Loucy (cell line): Measurements from ENCODE around the gene PDGFA.

Experiments
- H2AFZ ChIP-seq: fragments of 200-600 bp; sonication (generic); 2 replicates; pipeline ENCODE4 v1.6.0; 2016; ENCODE audit warnings: antibody characterized with exemption, mild to moderate bottlenecking, low read length, moderate library complexity
- H3F3A ChIP-seq: fragments of 200-600 bp; 2 replicates; pipeline ENCODE4 v1.6.0; 2016; ENCODE audit warnings: antibody characterized with exemption, low read depth, mild to moderate bottlenecking
- H3K27me3 ChIP-seq: fragments of 200-600 bp; sonication (generic); 2 replicates; pipeline ENCODE4 v1.6.1; 2014; ENCODE audit warnings: low read length, mild to moderate bottlenecking; ENCODE audit not compliant: insufficient read depth, poor library complexity, severe bottlenecking
- H3K36me3 ChIP-seq: fragments of 200-600 bp; sonication (generic); 2 replicates; pipeline ENCODE4 v1.6.1; 2016; ENCODE audit warnings: low read length; ENCODE audit not compliant: insufficient read depth
- H3K4me1 ChIP-seq: fragments of 200-600 bp; sonication (generic); 2 replicates; pipeline ENCODE4 v1.5.1; 2014; ENCODE audit warnings: low read length, mild to moderate bottlenecking; ENCODE audit not compliant: insufficient read depth, poor library complexity, severe bottlenecking
- H3K4me2 ChIP-seq: fragments of 200-600 bp; sonication (generic); 2 replicates; pipeline ENCODE4 v1.6.0; 2014; ENCODE audit warnings: antibody characterized with exemption, low read length, low read depth, mild to moderate bottlenecking; ENCODE audit not compliant: poor library complexity, severe bottlenecking
- H3K4me3 ChIP-seq: fragments of 200-600 bp; sonication (generic); 2 replicates; pipeline ENCODE4 v1.5.1; 2014; ENCODE audit warnings: low read length, mild to moderate bottlenecking, mixed read lengths; ENCODE audit not compliant: poor library complexity, severe bottlenecking
- H3K79me2 ChIP-seq: fragments of 200-600 bp; sonication (generic); 2 replicates; pipeline ENCODE4 v1.6.1; 2014; ENCODE audit warnings: low read length; ENCODE audit not compliant: insufficient read depth
- H3K9ac ChIP-seq: fragments of 200-600 bp; sonication (generic); 2 replicates; pipeline ENCODE4 v1.6.0; 2014; ENCODE audit warnings: mild to moderate bottlenecking, low read depth, low read length, moderate library complexity; ENCODE audit not compliant: poor library complexity, severe bottlenecking
- H3K9me2 ChIP-seq: fragments of 200-600 bp; sonication (generic); replicated peaks from 2 replicates; pipeline ENCODE4 v1.6.1; 2016; ENCODE audit warnings: low read depth, low read length, mixed read lengths
- H3K9me3 ChIP-seq: fragments of 200-600 bp; sonication (generic); 2 replicates; pipeline ENCODE4 v1.6.1; 2014; ENCODE audit warnings: mild to moderate bottlenecking, antibody characterized with exemption, low read length, low read depth; ENCODE audit not compliant: insufficient read depth
- H4K20me1 ChIP-seq: fragments of 200-600 bp; sonication (generic); 2 replicates; pipeline ENCODE4 v1.6.0; 2014; ENCODE audit warnings: antibody characterized with exemption, low read length, mild to moderate bottlenecking; ENCODE audit not compliant: insufficient read depth, poor library complexity, severe bottlenecking
- CTCF ChIP-seq: fragments of 200-600 bp; sonication (generic); conservative IDR thresholded peaks from 2 replicates; pipeline ENCODE4 v1.5.1; 2014; ENCODE audit warnings: mild to moderate bottlenecking, antibody characterized with exemption, low read length
- EZH2phosphoT487 ChIP-seq: fragments of 200-600 bp; IDR thresholded peaks from 2 replicates; pipeline ENCODE4 v1.6.1; 2018; ENCODE audit warnings: antibody characterized with exemption, mild to moderate bottlenecking, moderate library complexity, borderline replicate concordance

The PDGFA gene

GRCh38 chr7:560966-561630 is 41.5 kb upstream of the PDGFA start:
- no peak for TF ChIP-seq CTCF
- no peak for TF ChIP-seq EZH2phosphoT487
- H3K79me2 ChIP-seq = no peaks in the 10 kb centered on the region
- H3K4me3 ChIP-seq = no peak overlapping the region
- H3K9me3 ChIP-seq = peaks cover 4% of the 10 kb centered on the region; the same call in 1 of the 2 replicates
- no peaks in the 10 kb centered on the region for H3K36me3 ChIP-seq
- H4K20me1 ChIP-seq = no peaks in the 10 kb centered on the region
- H3K9ac ChIP-seq = no peak overlapping the region
- H3K4me2 ChIP-seq = no peak overlapping the region
- H2AFZ ChIP-seq = no peak overlapping the region
- H3K9me2 ChIP-seq = no peaks in the 10 kb centered on the region
- no peaks in the 10 kb centered on the region for H3F3A ChIP-seq
- no peaks in the 10 kb centered on the region for H3K4me1 ChIP-seq
- no peaks in the 10 kb centered on the region for H3K27me3 ChIP-seq

DNA sequence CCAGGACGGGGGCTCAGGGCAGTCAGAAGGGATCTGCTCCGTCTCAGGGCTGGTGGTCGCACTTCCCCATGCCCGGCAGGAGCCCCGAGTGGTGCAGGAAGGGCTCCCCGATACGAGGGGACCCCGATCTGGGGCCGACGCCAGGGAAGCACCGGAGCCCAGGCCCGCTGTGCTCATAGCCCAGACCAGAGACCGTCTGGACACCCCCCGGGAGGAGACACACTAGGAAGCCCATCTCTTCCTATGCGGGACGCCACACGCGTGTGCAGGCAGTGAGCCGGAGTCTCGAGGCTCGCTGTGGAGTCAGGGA is 39.7 kb upstream of the PDGFA start:
- Histone ChIP-seq H3K9me3 (peaks cover 7% of the 10 kb centered on the region; the same call in 1 of the 2 replicates), H4K20me1 (no peaks in the 10 kb centered on the region), H3K79me2 (no peaks in the 10 kb centered on the region), H3K4me3 (no peak overlapping the region), H3K36me3 (no peaks in the 10 kb centered on the region), H3K27me3 (no peaks in the 10 kb centered on the region), H3K4me2 (no peak overlapping the region), H3K9ac (no peak overlapping the region), H3K9me2 (no peaks in the 10 kb centered on the region), H3F3A (no peaks in the 10 kb centered on the region), H2AFZ (no peak overlapping the region), H3K4me1 (no peaks in the 10 kb centered on the region)
- TF ChIP-seq CTCF (no peak), EZH2phosphoT487 (no peak)

DNA sequence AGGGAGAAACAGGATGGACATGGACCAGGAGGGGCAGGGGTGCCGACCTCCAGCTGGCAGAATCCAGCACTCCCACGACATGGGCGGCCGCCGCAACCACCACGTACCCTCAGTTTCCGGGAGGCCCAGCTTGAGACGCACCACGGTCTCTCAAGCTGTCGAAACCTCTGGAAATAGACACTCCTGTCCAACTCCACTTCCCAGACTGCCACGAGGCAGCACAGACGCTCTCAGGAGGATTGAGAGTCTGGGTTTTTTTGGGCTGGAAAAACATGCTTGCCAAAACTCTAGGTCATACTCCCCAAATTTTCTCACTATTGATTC is 37.9 kb upstream of the PDGFA start:
- Histone ChIP-seq H3K9me2 (no peaks in the 10 kb centered on the region), H3K4me2 (no peak overlapping the region), H3K36me3 (no peaks in the 10 kb centered on the region), H3K9ac (no peak overlapping the region), H2AFZ (no peak overlapping the region), H3K4me1 (no peaks in the 10 kb centered on the region), H3K27me3 (no peaks in the 10 kb centered on the region), H3K9me3 (peaks cover 3% of the 10 kb centered on the region; the same call in 1 of the 2 replicates), H3K4me3 (no peak overlapping the region), H3F3A (no peaks in the 10 kb centered on the region), H4K20me1 (no peaks in the 10 kb centered on the region), H3K79me2 (no peaks in the 10 kb centered on the region)
- TF ChIP-seq EZH2phosphoT487 = no peak
- no peak for TF ChIP-seq CTCF
